Measurements from ENCODE around the gene CACNA1F.

Gene CACNA1F

DNA sequence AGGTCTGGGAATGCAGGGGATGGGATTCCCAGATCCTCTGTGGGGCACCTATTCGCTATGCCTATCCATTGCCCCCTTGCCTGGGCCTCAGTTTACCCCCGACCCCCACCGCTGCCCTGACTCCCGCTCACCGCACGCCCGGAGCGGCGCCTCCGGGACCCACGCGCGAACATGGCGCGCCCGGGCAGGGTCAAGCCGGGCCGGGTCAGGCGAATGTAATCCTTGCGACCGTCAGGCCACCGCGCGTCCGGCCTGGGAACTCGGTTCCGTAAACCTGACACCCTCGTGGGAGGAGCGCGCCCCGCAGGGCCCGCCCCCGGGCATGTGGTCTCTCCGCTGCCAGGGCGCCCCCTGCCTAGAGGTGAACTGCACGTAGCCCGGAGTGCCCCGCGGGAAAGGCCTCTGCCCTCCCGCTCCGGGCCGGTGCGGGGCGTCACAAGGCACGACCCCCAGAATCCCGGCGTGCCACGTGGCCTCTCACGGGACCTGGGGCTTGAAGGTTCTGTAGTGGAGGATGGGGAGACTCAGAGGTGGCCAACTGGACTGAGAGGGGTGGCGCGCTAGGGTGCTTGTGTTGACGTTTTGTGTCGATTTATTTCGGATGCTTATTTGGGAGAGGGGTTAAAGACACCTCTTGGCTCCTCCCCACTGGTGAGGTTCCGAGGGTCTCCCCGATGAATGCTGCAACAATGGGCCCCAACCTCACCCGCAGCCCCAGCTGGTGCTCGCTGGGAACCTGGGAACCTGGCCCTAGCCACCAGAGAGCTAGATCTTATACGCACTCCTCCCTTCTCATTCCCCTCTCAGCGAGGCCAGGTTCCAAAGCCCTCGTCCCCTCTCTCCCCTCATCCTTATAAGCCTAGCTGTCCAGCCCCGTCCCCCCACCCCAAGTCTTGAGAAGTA lies 46.8 kb downstream of the CACNA1F start, which contains the start of gene PRICKLE3:
Gene PRICKLE3, minus strand, starts transcription at position 249 of the 903 bp plus-strand sequence. Its CDS starts 76 bp downstream, at position 173.
- TF ChIP-seq, protein P1, sequence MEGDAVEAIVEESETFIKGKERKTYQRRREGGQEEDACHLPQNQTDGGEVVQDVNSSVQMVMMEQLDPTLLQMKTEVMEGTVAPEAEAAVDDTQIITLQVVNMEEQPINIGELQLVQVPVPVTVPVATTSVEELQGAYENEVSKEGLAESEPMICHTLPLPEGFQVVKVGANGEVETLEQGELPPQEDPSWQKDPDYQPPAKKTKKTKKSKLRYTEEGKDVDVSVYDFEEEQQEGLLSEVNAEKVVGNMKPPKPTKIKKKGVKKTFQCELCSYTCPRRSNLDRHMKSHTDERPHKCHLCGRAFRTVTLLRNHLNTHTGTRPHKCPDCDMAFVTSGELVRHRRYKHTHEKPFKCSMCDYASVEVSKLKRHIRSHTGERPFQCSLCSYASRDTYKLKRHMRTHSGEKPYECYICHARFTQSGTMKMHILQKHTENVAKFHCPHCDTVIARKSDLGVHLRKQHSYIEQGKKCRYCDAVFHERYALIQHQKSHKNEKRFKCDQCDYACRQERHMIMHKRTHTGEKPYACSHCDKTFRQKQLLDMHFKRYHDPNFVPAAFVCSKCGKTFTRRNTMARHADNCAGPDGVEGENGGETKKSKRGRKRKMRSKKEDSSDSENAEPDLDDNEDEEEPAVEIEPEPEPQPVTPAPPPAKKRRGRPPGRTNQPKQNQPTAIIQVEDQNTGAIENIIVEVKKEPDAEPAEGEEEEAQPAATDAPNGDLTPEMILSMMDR (IDR thresholded peaks at IDR 0.05; ENCODE audit: low read depth, low read length): no peak
- H3K4me3 ChIP-seq (ENCODE audit: low read depth, low read length): peak within 1 kb of the TSS; percentile 67

GRCh38 chrX:49184294-49185281 lies 48.6 kb downstream of the CACNA1F start:
- TF ChIP-seq, protein P1 (IDR thresholded peaks at IDR 0.05; ENCODE audit: low read depth, low read length): no peak
- H3K4me3 ChIP-seq (ENCODE audit: low read depth, low read length): peak overlapping the region; percentile 32; the same call in 1 of the 2 replicates

- TF ChIP-seq, protein P1 (IDR thresholded peaks at IDR 0.05; ENCODE audit: low read depth, low read length): no peak
- no peak overlapping the region for H3K4me3 ChIP-seq (ENCODE audit: low read depth, low read length)
Measured at GRCh38 chrX:49183701-49184281, 49.3 kb downstream of the CACNA1F start.

DNA sequence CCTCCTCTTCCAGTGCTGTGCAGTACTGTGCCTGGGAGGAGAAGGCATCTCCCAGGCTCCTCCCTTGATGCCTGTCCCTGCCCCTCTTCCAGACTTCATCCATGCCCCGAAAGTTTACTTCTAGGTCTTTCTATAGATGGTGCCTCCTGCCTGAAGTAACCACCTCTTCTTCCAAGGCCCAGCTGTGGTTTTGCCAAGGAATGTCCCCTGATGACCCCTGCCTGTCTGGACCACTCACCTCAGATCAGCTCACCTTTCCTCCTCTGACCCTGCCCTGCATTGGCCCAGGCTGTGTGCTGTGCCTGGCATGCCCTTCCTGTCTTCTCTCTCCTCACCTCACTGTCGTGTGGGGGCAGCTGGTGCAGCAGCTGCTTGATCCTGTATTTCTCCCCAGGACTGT lies 53.8 kb downstream of the CACNA1F start:
- no peak overlapping the region for H3K4me3 ChIP-seq (ENCODE audit: low read depth, low read length)
- TF ChIP-seq, protein P1 (IDR thresholded peaks at IDR 0.05; ENCODE audit: low read depth, low read length): no peak

GRCh38 chrX:49178537-49178936 lies 54.6 kb downstream of the CACNA1F start:
- H3K4me3 ChIP-seq (ENCODE audit: low read depth, low read length): no peak overlapping the region
- TF ChIP-seq, protein P1 (IDR thresholded peaks at IDR 0.05; ENCODE audit: low read depth, low read length): no peak

DNA sequence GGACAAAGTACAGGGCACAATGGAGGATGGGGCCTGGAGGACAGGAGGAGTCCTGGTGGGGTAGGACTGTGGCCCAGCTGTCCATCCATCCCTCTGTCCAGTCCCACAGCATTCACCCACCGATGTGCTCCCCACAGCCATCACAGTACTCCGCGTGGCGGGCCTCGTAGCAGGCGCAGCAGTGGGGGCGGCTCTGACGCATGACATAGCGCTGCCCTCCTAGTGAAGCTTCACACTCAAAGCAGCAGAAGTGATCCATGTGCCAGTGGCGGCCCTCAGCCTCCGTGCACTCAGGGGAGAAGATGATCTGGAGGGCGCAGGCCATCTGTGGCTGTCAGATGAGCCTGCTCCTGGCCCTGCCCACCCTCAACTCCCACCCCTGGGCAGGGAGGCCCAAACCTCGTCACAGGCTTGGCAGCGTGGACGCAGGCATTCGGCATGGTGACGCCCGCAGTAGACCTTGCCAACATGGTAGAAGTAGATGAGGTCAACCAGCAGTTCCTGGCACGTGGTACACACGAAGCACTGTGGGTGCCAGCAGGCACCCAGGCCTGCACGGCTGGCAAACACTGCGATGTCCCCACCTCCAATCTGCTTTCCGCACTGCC lies 55.2 kb downstream of the CACNA1F start:
- TF ChIP-seq, protein P1 (IDR thresholded peaks at IDR 0.05; ENCODE audit: low read depth, low read length): no peak
- H3K4me3 ChIP-seq (ENCODE audit: low read depth, low read length): no peak overlapping the region

All from WI38 (cell line).